ENCODE data around the gene FSD1.

The FSD1 gene

GRCh38 chr19:4310247-4311121 is 6.1 kb downstream of the FSD1 start:
- Histone ChIP-seq H3K9ac (ENCODE audit: low read length) (no peak overlapping the region), H3K4me1 (ENCODE audit: control insufficient read depth, insufficient read depth, low read length) (no peaks in the 10 kb centered on the region), H3K27ac (ENCODE audit: low read depth, low read length) (no peak overlapping the region), H3K36me3 (ENCODE audit: control insufficient read depth, insufficient read depth, low read length) (no peaks in the 10 kb centered on the region), H3K4me3 (ENCODE audit: low read length) (no peak overlapping the region), H3K27me3 (ENCODE audit: control insufficient read depth, insufficient read depth, low read length) (no peaks in the 10 kb centered on the region)

GRCh38 chr19:4313847-4314490 is 9.6 kb downstream of the FSD1 start:
- no peak overlapping the region for H3K9ac ChIP-seq (ENCODE audit: low read length)

GRCh38 chr19:4316956-4317355 is 12.6 kb downstream of the FSD1 start:
- no peak overlapping the region for H3K4me3 ChIP-seq (ENCODE audit: low read length)
- H3K36me3 ChIP-seq (ENCODE audit: control insufficient read depth, insufficient read depth, low read length), result no peaks in the 10 kb centered on the region
- no peak overlapping the region for H3K27ac ChIP-seq (ENCODE audit: low read depth, low read length)
- H3K9ac ChIP-seq (ENCODE audit: low read length), result no peak overlapping the region
- H3K4me1 ChIP-seq (ENCODE audit: control insufficient read depth, insufficient read depth, low read length), result no peaks in the 10 kb centered on the region
- H3K27me3 ChIP-seq (ENCODE audit: control insufficient read depth, insufficient read depth, low read length), result no peaks in the 10 kb centered on the region

More at GRCh38 chr19:4313847-4314490, 9.6 kb downstream of the FSD1 start:
- H3K4me1 ChIP-seq (ENCODE audit: control insufficient read depth, insufficient read depth, low read length), result no peaks in the 10 kb centered on the region
- no peak overlapping the region for H3K4me3 ChIP-seq (ENCODE audit: low read length)
- no peaks in the 10 kb centered on the region for H3K27me3 ChIP-seq (ENCODE audit: control insufficient read depth, insufficient read depth, low read length)
- no peak overlapping the region for H3K27ac ChIP-seq (ENCODE audit: low read depth, low read length)
- H3K36me3 ChIP-seq (ENCODE audit: control insufficient read depth, insufficient read depth, low read length), result no peaks in the 10 kb centered on the region

GRCh38 chr19:4318460-4318859 is 14.1 kb downstream of the FSD1 start:
- no peaks in the 10 kb centered on the region for H3K36me3 ChIP-seq (ENCODE audit: control insufficient read depth, insufficient read depth, low read length)
- no peak overlapping the region for H3K4me3 ChIP-seq (ENCODE audit: low read length)
- no peak overlapping the region for H3K9ac ChIP-seq (ENCODE audit: low read length)
- no peaks in the 10 kb centered on the region for H3K27me3 ChIP-seq (ENCODE audit: control insufficient read depth, insufficient read depth, low read length)
- no peaks in the 10 kb centered on the region for H3K4me1 ChIP-seq (ENCODE audit: control insufficient read depth, insufficient read depth, low read length)
- H3K27ac ChIP-seq (ENCODE audit: low read depth, low read length), result no peak overlapping the region

- Histone ChIP-seq H3K4me3 (ENCODE audit: low read length) (no peak overlapping the region), H3K9ac (ENCODE audit: low read length) (no peak overlapping the region), H3K27ac (ENCODE audit: low read depth, low read length) (no peak overlapping the region), H3K4me1 (ENCODE audit: control insufficient read depth, insufficient read depth, low read length) (no peaks in the 10 kb centered on the region), H3K27me3 (ENCODE audit: control insufficient read depth, insufficient read depth, low read length) (no peaks in the 10 kb centered on the region), H3K36me3 (ENCODE audit: control insufficient read depth, insufficient read depth, low read length) (no peaks in the 10 kb centered on the region)
Measured at GRCh38 chr19:4319067-4319718, 14.8 kb downstream of the FSD1 start.

GRCh38 chr19:4320419-4320818 is 16.0 kb downstream of the FSD1 start:
- H3K27me3 ChIP-seq (ENCODE audit: control insufficient read depth, insufficient read depth, low read length), result no peaks in the 10 kb centered on the region
- no peaks in the 10 kb centered on the region for H3K4me1 ChIP-seq (ENCODE audit: control insufficient read depth, insufficient read depth, low read length)
- H3K36me3 ChIP-seq (ENCODE audit: control insufficient read depth, insufficient read depth, low read length), result no peaks in the 10 kb centered on the region
- no peak overlapping the region for H3K4me3 ChIP-seq (ENCODE audit: low read length)
- no peak overlapping the region for H3K9ac ChIP-seq (ENCODE audit: low read length)
- H3K27ac ChIP-seq (ENCODE audit: low read depth, low read length), result no peak overlapping the region

- Histone ChIP-seq H3K36me3 (ENCODE audit: control insufficient read depth, insufficient read depth, low read length) (no peaks in the 10 kb centered on the region), H3K27me3 (ENCODE audit: control insufficient read depth, insufficient read depth, low read length) (no peaks in the 10 kb centered on the region), H3K9ac (ENCODE audit: low read length) (no peak overlapping the region), H3K4me1 (ENCODE audit: control insufficient read depth, insufficient read depth, low read length) (no peaks in the 10 kb centered on the region), H3K27ac (ENCODE audit: low read depth, low read length) (no peak overlapping the region), H3K4me3 (ENCODE audit: low read length) (no peak overlapping the region)
Measured at GRCh38 chr19:4322942-4323665, 18.7 kb downstream of the FSD1 start.

GRCh38 chr19:4323692-4324091 is 19.3 kb downstream of the FSD1 start:
- Histone ChIP-seq H3K27me3 (ENCODE audit: control insufficient read depth, insufficient read depth, low read length) (no peaks in the 10 kb centered on the region), H3K9ac (ENCODE audit: low read length) (no peak overlapping the region), H3K4me1 (ENCODE audit: control insufficient read depth, insufficient read depth, low read length) (peaks cover 1% of the 10 kb centered on the region), H3K36me3 (ENCODE audit: control insufficient read depth, insufficient read depth, low read length) (no peaks in the 10 kb centered on the region), H3K27ac (ENCODE audit: low read depth, low read length) (no peak overlapping the region), H3K4me3 (ENCODE audit: low read length) (no peak overlapping the region)

GRCh38 chr19:4324228-4324627 is 19.8 kb downstream of the FSD1 start:
- Histone ChIP-seq H3K36me3 (ENCODE audit: control insufficient read depth, insufficient read depth, low read length) (no peaks in the 10 kb centered on the region), H3K4me3 (ENCODE audit: low read length) (no peak overlapping the region), H3K9ac (ENCODE audit: low read length) (no peak overlapping the region), H3K27ac (ENCODE audit: low read depth, low read length) (no peak overlapping the region), H3K4me1 (ENCODE audit: control insufficient read depth, insufficient read depth, low read length) (peaks cover 2% of the 10 kb centered on the region), H3K27me3 (ENCODE audit: control insufficient read depth, insufficient read depth, low read length) (no peaks in the 10 kb centered on the region)

- H3K4me1 ChIP-seq (ENCODE audit: control insufficient read depth, insufficient read depth, low read length), result peaks cover 2% of the 10 kb centered on the region
Measured at GRCh38 chr19:4326215-4326836, 21.9 kb downstream of the FSD1 start.

GRCh38 chr19:4326837-4327251 is 22.4 kb downstream of the FSD1 start:
- Histone ChIP-seq H3K27me3 (ENCODE audit: control insufficient read depth, insufficient read depth, low read length) (no peaks in the 10 kb centered on the region), H3K27ac (ENCODE audit: low read depth, low read length) (no peak overlapping the region), H3K36me3 (ENCODE audit: control insufficient read depth, insufficient read depth, low read length) (no peaks in the 10 kb centered on the region), H3K9ac (ENCODE audit: low read length) (no peak overlapping the region), H3K4me3 (ENCODE audit: low read length) (peak overlapping the region; percentile 34), H3K4me1 (ENCODE audit: control insufficient read depth, insufficient read depth, low read length) (peaks cover 2% of the 10 kb centered on the region)

More at GRCh38 chr19:4326215-4326836, 21.9 kb downstream of the FSD1 start:
- H3K4me3 ChIP-seq (ENCODE audit: low read length), result no peak overlapping the region
- no peak overlapping the region for H3K9ac ChIP-seq (ENCODE audit: low read length)
- no peak overlapping the region for H3K27ac ChIP-seq (ENCODE audit: low read depth, low read length)
- H3K27me3 ChIP-seq (ENCODE audit: control insufficient read depth, insufficient read depth, low read length), result no peaks in the 10 kb centered on the region
- H3K36me3 ChIP-seq (ENCODE audit: control insufficient read depth, insufficient read depth, low read length), result no peaks in the 10 kb centered on the region

All from rectal smooth muscle tissue (tissue), 1 donor.